Measurements from ENCODE around the gene ZCCHC14.

ZCCHC14 gene

GRCh38 chr16:87457709-87458423 lies 35.0 kb downstream of the ZCCHC14 start:
- no peak overlapping the region for H3K27ac ChIP-seq
- TF ChIP-seq CTCF (IDR thresholded peaks at IDR 0.05): no peak
- TF ChIP-seq ZFX (IDR thresholded peaks at IDR 0.05; ENCODE audit: borderline replicate concordance): no peak

GRCh38 chr16:87457061-87457611 lies 35.7 kb downstream of the ZCCHC14 start:
- TF ChIP-seq ZFX (IDR thresholded peaks at IDR 0.05; ENCODE audit: borderline replicate concordance): no peak
- TF ChIP-seq CTCF (IDR thresholded peaks at IDR 0.05): no peak
- no peak overlapping the region for H3K27ac ChIP-seq

- TF ChIP-seq ZFX (IDR thresholded peaks at IDR 0.05; ENCODE audit: borderline replicate concordance) (no peak), CTCF (IDR thresholded peaks at IDR 0.05) (no peak)
Measured at GRCh38 chr16:87454391-87454790, 38.4 kb downstream of the ZCCHC14 start.

GRCh38 chr16:87453326-87453725 lies 39.5 kb downstream of the ZCCHC14 start:
- no peak overlapping the region for H3K27ac ChIP-seq
- TF ChIP-seq ZFX (IDR thresholded peaks at IDR 0.05; ENCODE audit: borderline replicate concordance) (no peak), CTCF (IDR thresholded peaks at IDR 0.05) (no peak)

More at GRCh38 chr16:87454391-87454790, 38.4 kb downstream of the ZCCHC14 start:
- no peak overlapping the region for H3K27ac ChIP-seq

- TF ChIP-seq CTCF (IDR thresholded peaks at IDR 0.05): no peak
- TF ChIP-seq ZFX (IDR thresholded peaks at IDR 0.05; ENCODE audit: borderline replicate concordance): no peak
Measured at GRCh38 chr16:87451563-87452210, 41.1 kb downstream of the ZCCHC14 start.

GRCh38 chr16:87448866-87449265 lies 44.0 kb downstream of the ZCCHC14 start:
- TF ChIP-seq CTCF (IDR thresholded peaks at IDR 0.05) (no peak), ZFX (IDR thresholded peaks at IDR 0.05; ENCODE audit: borderline replicate concordance) (no peak)
- no peak overlapping the region for H3K27ac ChIP-seq

More at GRCh38 chr16:87451563-87452210, 41.1 kb downstream of the ZCCHC14 start:
- H3K27ac ChIP-seq: no peak overlapping the region

GRCh38 chr16:87447323-87447722 lies 45.5 kb downstream of the ZCCHC14 start:
- no peak overlapping the region for H3K27ac ChIP-seq
- TF ChIP-seq CTCF (IDR thresholded peaks at IDR 0.05) (no peak), ZFX (IDR thresholded peaks at IDR 0.05; ENCODE audit: borderline replicate concordance) (no peak)

Measured in 22Rv1 (cell line).